HEK293 (cell line): Measurements from ENCODE around the gene FRMD4A.
A peak's percentile ranks its signal among the peaks of the same experiment; 100 is the strongest.

ENCODE experiments used
- CTCF ChIA-PET: fragments of 350-600 bp; formaldehyde crosslinking; extraction: SDS; loops from one replicate; lab custom pipeline; 2021; ENCODE audit warnings: antibody characterized with exemption; lab: Yijun Ruan, JAX
- POLR2A ChIA-PET: fragments of 300-600 bp; formaldehyde crosslinking; extraction: SDS; loops from one replicate; lab custom pipeline; 2020; ENCODE audit warnings: antibody characterized with exemption, inconsistent platforms; lab: Yijun Ruan, JAX
- H3K27ac ChIP-seq: fragments of 200-500 bp; sonication (Bioruptor generic); 2 replicates; pipeline ENCODE4 v1.5.1; 2014; ENCODE audit warnings: low read depth, low read length, control low read depth, inconsistent platforms; ENCODE audit errors: extremely low read depth
- H3K36me3 ChIP-seq, 2 experiments: fragments of 200-500 bp in 1 of 2; sonication (Bioruptor generic) in 1 of 2; 1 replicate in 1 of 2; 2 replicates in 1 of 2; pipeline ENCODE4 v1.5.1; 2014 to 2017; ENCODE audit warnings: inconsistent platforms in 2 of 2, low read length in 2 of 2; ENCODE audit not compliant: control insufficient read depth in 2 of 2, insufficient read depth in 1 of 2
- H3K4me1 ChIP-seq: fragments of 200-500 bp; sonication (Bioruptor generic); 2 replicates; pipeline ENCODE4 v1.5.1; 2014; ENCODE audit warnings: mild to moderate bottlenecking, low read length, inconsistent platforms; ENCODE audit not compliant: control insufficient read depth, insufficient read depth
- H3K4me3 ChIP-seq: 2 replicates; pipeline ENCODE4 v1.5.1; 2011; ENCODE audit warnings: low read depth, mild to moderate bottlenecking, control low read depth, low read length, moderate library complexity
- H3K9me3 ChIP-seq: fragments of 200-500 bp; sonication (Bioruptor generic); 2 replicates; pipeline ENCODE4 v1.5.1; 2014; ENCODE audit warnings: low read depth, low read length, inconsistent platforms; ENCODE audit not compliant: control insufficient read depth, insufficient read depth
- EGR2 ChIP-seq: fragments of 450-650 bp; formaldehyde crosslinking; IDR thresholded peaks from 2 replicates; pipeline ENCODE4 v1.5.1; 2016; ENCODE audit warnings: low read depth, missing biosample characterization, missing genetic modification characterization
- GFI1B ChIP-seq: fragments of 450-650 bp; formaldehyde crosslinking; IDR thresholded peaks from 2 replicates; pipeline ENCODE4 v1.5.1; 2016; ENCODE audit warnings: missing biosample characterization, missing genetic modification characterization
- MYNN ChIP-seq: fragments of 450-650 bp; formaldehyde crosslinking; IDR thresholded peaks from 2 replicates; pipeline ENCODE4 v1.5.1; 2016; ENCODE audit warnings: missing biosample characterization, missing genetic modification characterization, borderline replicate concordance
- RBAK ChIP-seq: fragments of 450-650 bp; formaldehyde crosslinking; IDR thresholded peaks from 2 replicates; pipeline ENCODE4 v1.5.1; 2016; ENCODE audit warnings: missing biosample characterization, missing genetic modification characterization
- TCF7L2 ChIP-seq: IDR thresholded peaks from 2 replicates; pipeline ENCODE4 v1.6.1; 2011; ENCODE audit warnings: low read depth, mild to moderate bottlenecking, inconsistent platforms, low read length, moderate library complexity, borderline replicate concordance
- ZBTB20 ChIP-seq: fragments of 450-650 bp; formaldehyde crosslinking; IDR thresholded peaks from 2 replicates; pipeline ENCODE4 v1.5.1; 2016; ENCODE audit warnings: missing biosample characterization, missing genetic modification characterization
- ZBTB21 ChIP-seq: fragments of 450-650 bp; formaldehyde crosslinking; IDR thresholded peaks from 2 replicates; pipeline ENCODE4 v1.5.1; 2017; ENCODE audit warnings: missing biosample characterization, missing genetic modification characterization
- ZBTB26 ChIP-seq: fragments of 450-650 bp; formaldehyde crosslinking; optimal IDR thresholded peaks from 2 replicates; pipeline ENCODE3; 2016; ENCODE audit warnings: missing biosample characterization, mild to moderate bottlenecking, missing genetic modification characterization
- ZBTB44 ChIP-seq: fragments of 450-650 bp; IDR thresholded peaks from 2 replicates; pipeline ENCODE4 v1.5.1; 2018; ENCODE audit warnings: missing biosample characterization, mild to moderate bottlenecking, missing genetic modification characterization
- ZBTB8A ChIP-seq: fragments of 450-650 bp; formaldehyde crosslinking; IDR thresholded peaks from 2 replicates; pipeline ENCODE4 v1.5.1; 2016; ENCODE audit warnings: missing biosample characterization, missing genetic modification characterization
- ZNF10 ChIP-seq: fragments of 450-650 bp; formaldehyde crosslinking; IDR thresholded peaks from 2 replicates; pipeline ENCODE4 v1.5.1; 2017; ENCODE audit warnings: missing biosample characterization, missing genetic modification characterization
- ZNF133 ChIP-seq: fragments of 450-650 bp; formaldehyde crosslinking; IDR thresholded peaks from 2 replicates; pipeline ENCODE4 v1.5.1; 2016; ENCODE audit warnings: missing biosample characterization, missing genetic modification characterization
- ZNF16 ChIP-seq: fragments of 450-650 bp; formaldehyde crosslinking; IDR thresholded peaks from 2 replicates; pipeline ENCODE4 v1.5.1; 2016; ENCODE audit warnings: low read depth, missing biosample characterization, missing genetic modification characterization
- ZNF202 ChIP-seq: fragments of 450-650 bp; formaldehyde crosslinking; IDR thresholded peaks from 2 replicates; pipeline ENCODE4 v1.5.1; 2016; ENCODE audit warnings: missing biosample characterization, missing genetic modification characterization, borderline replicate concordance
- ZNF211 ChIP-seq: fragments of 450-650 bp; formaldehyde crosslinking; IDR thresholded peaks from 2 replicates; pipeline ENCODE4 v1.5.1; 2016; ENCODE audit warnings: low read depth, missing biosample characterization, missing genetic modification characterization
- ZNF335 ChIP-seq: fragments of 450-650 bp; formaldehyde crosslinking; conservative IDR thresholded peaks from 2 replicates; pipeline ENCODE4 v1.5.1; 2016; ENCODE audit warnings: missing biosample characterization, missing genetic modification characterization
- ZNF350 ChIP-seq: fragments of 450-650 bp; formaldehyde crosslinking; IDR thresholded peaks from 2 replicates; pipeline ENCODE4 v1.5.0; 2017; ENCODE audit warnings: missing biosample characterization, mild to moderate bottlenecking, missing genetic modification characterization
- ZNF48 ChIP-seq: fragments of 450-650 bp; formaldehyde crosslinking; IDR thresholded peaks from 2 replicates; pipeline ENCODE4 v1.5.1; 2016; ENCODE audit warnings: missing biosample characterization, missing genetic modification characterization
- ZNF549 ChIP-seq: fragments of 450-650 bp; IDR thresholded peaks from 2 replicates; pipeline ENCODE4 v1.5.1; 2018; ENCODE audit warnings: missing biosample characterization, missing genetic modification characterization, mild to moderate bottlenecking, inconsistent platforms, moderate library complexity
- ZNF555 ChIP-seq: fragments of 450-650 bp; formaldehyde crosslinking; conservative IDR thresholded peaks from 2 replicates; pipeline ENCODE4 v1.5.1; 2017; ENCODE audit warnings: missing biosample characterization, mild to moderate bottlenecking, missing genetic modification characterization, inconsistent platforms
- ZNF580 ChIP-seq: fragments of 450-650 bp; formaldehyde crosslinking; IDR thresholded peaks from 2 replicates; pipeline ENCODE4 v1.5.1; 2016; ENCODE audit warnings: missing biosample characterization, missing genetic modification characterization
- ZNF610 ChIP-seq: fragments of 450-650 bp; formaldehyde crosslinking; IDR thresholded peaks from 2 replicates; pipeline ENCODE4 v1.5.1; 2016; ENCODE audit warnings: missing biosample characterization, missing genetic modification characterization, borderline replicate concordance
- ZNF660 ChIP-seq: fragments of 450-650 bp; IDR thresholded peaks from 2 replicates; pipeline ENCODE4 v1.5.1; 2018; ENCODE audit warnings: missing biosample characterization, mild to moderate bottlenecking, missing genetic modification characterization
- ZNF776 ChIP-seq: fragments of 450-650 bp; formaldehyde crosslinking; IDR thresholded peaks from 2 replicates; pipeline ENCODE4 v1.5.0; 2017; ENCODE audit warnings: missing biosample characterization, missing genetic modification characterization, borderline replicate concordance

FRMD4A gene

GRCh38 chr10:13892001-13892491 is 438.7 kb downstream of the FRMD4A start:
- Histone ChIP-seq H3K4me3 (peak overlapping the region; percentile 9; the same call in 1 of the 2 replicates), H3K36me3 (no peaks in the 10 kb centered on the region), H3K9me3 (no peaks in the 10 kb centered on the region), H3K4me1 (no peaks in the 10 kb centered on the region), H3K27ac (no peak overlapping the region; the same call in 1 of the 2 replicates)
- ChIA-PET CTCF (no interaction called here), POLR2A (no interaction called here)
- TF ChIP-seq ZNF16 (no peak), TCF7L2 (no peak), ZBTB44 (tag by site-specific recombination) (no peak), ZNF555 (tag by site-specific recombination) (no peak), MYNN (no peak), ZNF10 (tag by site-specific recombination) (no peak), ZNF610 (tag by site-specific recombination) (no peak), ZNF133 (tag by site-specific recombination) (no peak), ZNF202 (no peak)

GRCh38 chr10:13891128-13892000 is 439.4 kb downstream of the FRMD4A start:
- ChIA-PET POLR2A (no interaction called here), CTCF (no interaction called here)
- Histone ChIP-seq H3K9me3 (no peaks in the 10 kb centered on the region), H3K4me3 (peak overlapping the region; percentile 6), H3K27ac (peak overlapping the region; percentile 34; the same call in 1 of the 2 replicates), H3K4me1 (no peaks in the 10 kb centered on the region), H3K36me3 (no peaks in the 10 kb centered on the region)
- TF ChIP-seq ZNF350 (tag by site-specific recombination) (no peak), ZNF776 (tag by site-specific recombination) (no peak), ZNF48 (tag by site-specific recombination) (no peak), ZBTB20 (tag by site-specific recombination) (peak; percentile 35; the same call in 1 of the 2 replicates), ZBTB26 (peak; percentile 36), ZBTB8A (tag by site-specific recombination) (peak; percentile 55; the same call in 1 of the 2 replicates), ZBTB21 (no peak), ZNF335 (tag by site-specific recombination) (peak; percentile 55), RBAK (tag by site-specific recombination) (no peak), ZNF211 (tag by site-specific recombination) (no peak), ZNF580 (tag by site-specific recombination) (no peak), EGR2 (no peak), GFI1B (tag by site-specific recombination) (no peak), ZNF549 (no peak), ZNF660 (0 out of 2 replicates have a peak, but pooled peaks have one; percentile 37)
